Mucosa of gallbladder (tissue), 1 donor: ENCODE data around the gene KCND2. TPM values are rescaled to one million over a fixed set of nuclear protein-coding genes. Genes with fewer than 3 reads are reported as not detected.
"Not testable (repeated sequence)": the region's sequence is repeated elsewhere in the genome, so short reads cannot be mapped to it uniquely, and the experiment has no call there.

Source experiments
- DNase-seq: peaks from one replicate; pipeline ENCODE4 v3.0.0-alpha.2; 2020; ENCODE audit warnings: low spot score
- total RNA-seq: library from RNA; stranded (reverse); gene quantifications from one replicate; pipeline ENCODE4 v1.2.1, GENCODE V29; 2021
- donor health status: DM: no; HTN: no; CAD: no.

KCND2 gene
- total RNA-seq, 1 donor from 2014 or later = 6.0 TPM

- DNase-seq = no peak
These were observed 314.3 kb downstream of the KCND2 start for GRCh38 chr7:120587243-120587642.

GRCh38 chr7:120588416-120588815, 315.4 kb downstream of the KCND2 start:
- DNase-seq = no peak

GRCh38 chr7:120588862-120589261, 315.9 kb downstream of the KCND2 start:
- DNase-seq = no peak

- DNase-seq = no peak
These were observed 327.6 kb downstream of the KCND2 start for GRCh38 chr7:120600607-120601006.

DNA sequence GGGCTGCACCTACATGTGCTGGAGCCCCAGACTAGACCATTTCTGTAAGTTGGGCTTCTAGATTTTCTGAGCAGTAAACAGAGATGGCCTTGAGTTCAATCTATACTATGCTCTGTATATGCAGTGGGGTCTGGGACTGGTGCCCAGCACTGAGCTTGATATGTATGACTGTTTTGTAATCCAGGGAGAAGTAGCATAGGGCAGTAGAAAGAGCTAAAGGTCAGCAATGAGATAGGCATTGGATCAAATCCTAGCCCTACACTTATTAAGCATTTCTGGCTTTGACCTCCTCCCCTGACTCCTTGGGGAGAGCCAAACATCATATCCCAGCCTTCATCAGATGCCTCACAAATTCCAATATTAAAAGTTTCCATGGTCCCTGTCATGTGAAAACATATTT, 330.4 kb downstream of the KCND2 start:
- no peak for DNase-seq

GRCh38 chr7:120609136-120609753, 336.3 kb downstream of the KCND2 start:
- no peak for DNase-seq

DNA sequence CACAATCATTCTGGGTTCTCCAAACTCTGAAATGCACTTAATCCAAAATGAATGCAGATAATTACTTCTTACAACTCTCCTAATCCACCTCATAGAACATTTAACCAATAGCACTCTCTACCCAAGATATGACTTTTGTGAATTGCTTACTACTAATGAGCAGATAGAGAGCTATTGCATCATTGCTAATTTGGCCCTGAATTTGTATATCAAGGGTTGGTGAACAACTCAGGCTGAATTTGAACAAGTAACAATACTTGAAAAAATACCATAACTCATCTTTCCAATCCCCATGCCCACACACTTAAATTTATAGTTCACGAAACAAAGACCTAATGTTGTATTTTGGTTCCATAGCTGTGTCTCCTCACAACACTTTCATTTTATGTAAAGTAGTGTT, 339.0 kb downstream of the KCND2 start:
- DNase-seq = no peak

- no peak for DNase-seq
These were observed 342.7 kb downstream of the KCND2 start for GRCh38 chr7:120615703-120616102.

GRCh38 chr7:120617275-120617674, 344.3 kb downstream of the KCND2 start:
- DNase-seq = no peak

DNA sequence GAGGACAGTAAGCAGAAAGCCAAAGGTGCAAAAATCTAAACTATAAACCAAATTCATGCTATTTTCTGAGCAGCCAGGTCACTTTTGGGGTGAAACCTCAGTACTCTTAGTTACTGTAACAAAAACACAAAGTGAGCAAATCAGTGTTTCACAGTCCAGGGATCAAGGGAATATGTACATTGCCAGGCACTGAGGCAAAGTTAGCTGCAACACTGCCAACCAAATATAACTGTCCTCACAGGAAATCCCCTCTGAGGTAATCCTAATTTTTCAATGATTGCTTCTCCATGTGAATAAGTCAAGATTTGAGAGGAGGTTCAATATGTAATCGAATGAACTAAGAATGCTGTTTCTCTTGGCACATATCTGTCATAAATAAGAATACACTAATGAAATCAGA, 355.3 kb downstream of the KCND2 start:
- no peak for DNase-seq

- no peak for DNase-seq
These were observed 366.9 kb downstream of the KCND2 start for GRCh38 chr7:120639884-120640283.

- DNase-seq = no peak
These were observed 373.0 kb downstream of the KCND2 start for GRCh38 chr7:120645966-120646365.

GRCh38 chr7:120654241-120654640, 381.3 kb downstream of the KCND2 start:
- no peak for DNase-seq

DNA sequence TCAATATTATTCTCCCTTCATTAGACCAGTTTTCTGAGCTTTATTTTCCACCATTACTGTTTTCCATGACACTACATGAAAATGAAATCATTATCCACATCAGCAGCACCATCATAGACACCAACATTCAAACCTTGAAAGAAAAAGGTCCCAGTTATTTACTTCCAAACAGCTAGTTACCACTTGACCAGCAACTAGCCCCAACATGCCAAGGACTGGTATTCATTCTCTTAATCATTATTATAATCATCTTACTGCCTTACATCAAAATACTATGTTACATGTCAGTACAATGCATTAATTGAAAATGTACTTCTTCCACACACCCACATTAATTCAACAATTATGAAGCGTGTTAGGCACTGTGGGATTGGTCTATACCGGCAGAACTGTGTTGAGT, 385.5 kb downstream of the KCND2 start:
- DNase-seq = no peak

DNA sequence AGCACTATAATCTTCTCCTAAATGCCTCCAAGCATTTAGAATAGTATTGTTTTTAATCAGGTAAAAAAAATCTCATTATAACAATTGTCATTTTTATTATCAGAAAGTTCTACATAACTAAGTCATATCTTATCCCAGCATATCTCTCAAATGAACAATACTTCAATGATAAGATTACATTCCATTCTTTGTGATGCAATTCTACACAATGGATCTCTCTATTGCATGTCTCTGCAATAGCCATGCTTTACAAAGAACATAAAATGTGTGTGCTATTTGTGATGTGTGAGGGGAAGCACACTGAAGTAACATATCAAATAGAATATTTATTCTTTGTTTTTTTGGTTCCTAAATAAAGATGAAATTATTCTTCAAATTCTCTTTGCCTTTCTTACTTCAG, 389.3 kb downstream of the KCND2 start:
- no peak for DNase-seq

- no peak for DNase-seq
These were observed 392.1 kb downstream of the KCND2 start for GRCh38 chr7:120665068-120665467.

- DNase-seq = no peak
These were observed 402.1 kb downstream of the KCND2 start for GRCh38 chr7:120675076-120675475.

DNA sequence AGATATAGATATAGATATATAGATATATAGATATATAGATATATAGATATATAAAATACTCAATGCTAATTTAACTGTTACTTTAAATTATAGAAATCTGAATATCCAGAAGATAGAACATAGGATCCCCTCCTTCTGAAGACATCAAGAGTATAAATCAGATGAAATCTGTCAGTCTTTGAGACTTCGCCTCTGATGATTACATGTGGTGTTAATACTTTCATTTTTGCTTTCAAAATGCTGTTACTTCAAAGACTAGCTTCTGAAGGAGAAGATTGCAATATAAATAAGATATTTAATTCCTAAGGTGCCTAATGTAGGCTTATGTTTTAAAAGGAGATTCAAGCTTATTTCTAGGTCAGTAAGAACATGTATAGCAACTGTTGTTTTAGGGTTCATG, 404.6 kb downstream of the KCND2 start:
- DNase-seq = no peak

- no peak for DNase-seq
These were observed 408.0 kb downstream of the KCND2 start for GRCh38 chr7:120680985-120681384.

DNA sequence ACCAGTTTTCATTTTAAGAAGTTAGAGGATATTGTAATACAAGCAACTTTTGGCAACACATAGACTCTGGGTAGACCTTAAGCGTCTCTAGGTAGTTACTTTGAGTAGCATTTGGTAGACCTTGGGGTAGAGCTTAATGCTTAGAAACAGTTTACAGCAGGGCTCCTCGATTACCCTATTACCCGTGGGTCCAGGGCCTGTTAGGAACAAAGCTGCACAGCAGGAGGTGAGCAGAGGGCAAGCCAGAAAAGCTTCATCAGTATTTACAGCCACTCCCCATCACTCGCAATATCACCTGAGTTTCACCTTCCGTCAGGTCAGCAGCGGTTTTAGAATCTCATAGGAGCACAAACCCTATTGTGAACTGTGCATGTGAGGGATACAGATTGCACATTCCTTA, 411.5 kb downstream of the KCND2 start:
- DNase-seq = no peak

DNA sequence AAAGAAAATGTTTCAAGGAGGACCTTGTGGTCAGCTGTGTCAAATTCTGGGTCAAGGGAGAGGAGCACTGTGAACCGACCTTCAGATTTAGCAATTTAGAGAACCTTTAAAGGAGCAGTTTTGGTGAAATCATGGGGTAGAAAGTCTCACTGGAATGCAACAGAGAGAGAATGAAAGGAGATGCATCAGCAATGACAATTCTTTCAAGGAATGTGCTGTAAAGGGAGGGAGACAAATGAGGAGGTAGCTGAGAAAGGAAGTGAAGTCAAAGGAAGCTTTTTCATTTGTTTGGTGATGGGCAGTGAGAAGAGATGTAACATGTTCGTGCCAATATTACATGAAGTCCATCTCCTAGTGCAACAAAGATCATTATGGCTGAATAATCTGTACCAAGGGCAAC, 418.9 kb downstream of the KCND2 start:
- DNase-seq = no peak

- DNase-seq = no peak
These were observed 422.9 kb downstream of the KCND2 start for GRCh38 chr7:120695848-120696247.

- no peak for DNase-seq
These were observed 427.8 kb downstream of the KCND2 start for GRCh38 chr7:120700796-120701195.

GRCh38 chr7:120702408-120702807, 429.4 kb downstream of the KCND2 start:
- DNase-seq = not testable (repeated sequence)
